ENCODE data around the gene VOPP1.

DNA sequence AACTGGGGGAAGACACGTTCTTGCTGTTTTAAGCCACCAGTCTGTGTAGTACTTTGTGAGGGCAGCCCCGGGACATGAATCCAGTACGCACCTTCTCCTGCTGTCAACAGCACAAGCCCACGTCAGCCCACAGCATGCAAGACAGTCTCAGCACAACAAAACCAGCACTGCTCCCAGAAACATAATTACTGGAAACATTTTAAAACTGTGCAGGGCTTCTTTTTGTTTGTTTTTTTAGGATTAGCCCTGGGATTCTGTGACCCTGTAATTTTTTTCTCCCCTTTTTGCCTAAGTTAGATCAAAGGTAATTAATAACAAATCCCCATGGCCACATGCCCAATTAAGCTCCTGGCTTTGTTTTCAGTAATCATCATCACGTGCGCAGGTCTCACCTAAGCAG, 87.5 kb downstream of the VOPP1 start:
- TF ChIP-seq, protein P1, sequence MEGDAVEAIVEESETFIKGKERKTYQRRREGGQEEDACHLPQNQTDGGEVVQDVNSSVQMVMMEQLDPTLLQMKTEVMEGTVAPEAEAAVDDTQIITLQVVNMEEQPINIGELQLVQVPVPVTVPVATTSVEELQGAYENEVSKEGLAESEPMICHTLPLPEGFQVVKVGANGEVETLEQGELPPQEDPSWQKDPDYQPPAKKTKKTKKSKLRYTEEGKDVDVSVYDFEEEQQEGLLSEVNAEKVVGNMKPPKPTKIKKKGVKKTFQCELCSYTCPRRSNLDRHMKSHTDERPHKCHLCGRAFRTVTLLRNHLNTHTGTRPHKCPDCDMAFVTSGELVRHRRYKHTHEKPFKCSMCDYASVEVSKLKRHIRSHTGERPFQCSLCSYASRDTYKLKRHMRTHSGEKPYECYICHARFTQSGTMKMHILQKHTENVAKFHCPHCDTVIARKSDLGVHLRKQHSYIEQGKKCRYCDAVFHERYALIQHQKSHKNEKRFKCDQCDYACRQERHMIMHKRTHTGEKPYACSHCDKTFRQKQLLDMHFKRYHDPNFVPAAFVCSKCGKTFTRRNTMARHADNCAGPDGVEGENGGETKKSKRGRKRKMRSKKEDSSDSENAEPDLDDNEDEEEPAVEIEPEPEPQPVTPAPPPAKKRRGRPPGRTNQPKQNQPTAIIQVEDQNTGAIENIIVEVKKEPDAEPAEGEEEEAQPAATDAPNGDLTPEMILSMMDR (IDR thresholded peaks at IDR 0.05), result no peak
- no peak for TF ChIP-seq POLR2A (IDR thresholded peaks at IDR 0.05)
